Osteoblast (primary cell): Measurements from ENCODE around the gene DHX32. TPM values are rescaled to one million over a fixed set of nuclear protein-coding genes. Genes with fewer than 3 reads are reported as not detected.

Source experiments
- DNase-seq: peaks from one replicate; pipeline ENCODE4 v3.0.0; 2011; ENCODE audit warnings: low spot score, mixed read lengths; ENCODE audit not compliant: insufficient read length; ENCODE audit errors: missing footprints
- H2AFZ ChIP-seq: 2 replicates; pipeline ENCODE4 v1.6.0; 2011; ENCODE audit warnings: mild to moderate bottlenecking, low read length
- H3K27ac ChIP-seq: 2 replicates; pipeline ENCODE4 v1.5.1; 2011; ENCODE audit warnings: mild to moderate bottlenecking, low read depth, low read length, moderate library complexity
- H3K27me3 ChIP-seq: 2 replicates; pipeline ENCODE4 v1.6.0; 2012; ENCODE audit warnings: mild to moderate bottlenecking, control low read depth, inconsistent platforms, low read length, moderate library complexity; ENCODE audit not compliant: insufficient read depth
- H3K36me3 ChIP-seq: 2 replicates; pipeline ENCODE4 v1.5.1; 2011; ENCODE audit warnings: mild to moderate bottlenecking, low read length, control low read depth, moderate library complexity; ENCODE audit not compliant: insufficient read depth
- H3K4me1 ChIP-seq: 2 replicates; pipeline ENCODE4 v1.5.1; 2011; ENCODE audit warnings: mild to moderate bottlenecking, low read length, control low read depth, moderate library complexity; ENCODE audit not compliant: insufficient read depth
- H3K4me2 ChIP-seq: 2 replicates; pipeline ENCODE4 v1.6.0; 2011; ENCODE audit warnings: mild to moderate bottlenecking, low read length; ENCODE audit not compliant: insufficient read depth
- H3K4me3 ChIP-seq: fragments of 200-600 bp; sonication (generic); 3 replicates; pipeline ENCODE4 v1.5.1; 2012; ENCODE audit warnings: mild to moderate bottlenecking, low read length, inconsistent platforms; ENCODE audit not compliant: insufficient read depth
- H3K79me2 ChIP-seq: 2 replicates; pipeline ENCODE4 v1.6.0; 2012; ENCODE audit warnings: mild to moderate bottlenecking, low read length, control low read depth, inconsistent platforms; ENCODE audit not compliant: insufficient read depth
- H3K9me3 ChIP-seq: 2 replicates; pipeline ENCODE4 v1.5.1; 2011; ENCODE audit warnings: low read depth, low read length, control low read depth
- H4K20me1 ChIP-seq: 2 replicates; pipeline ENCODE4 v1.6.0; 2012; ENCODE audit warnings: mild to moderate bottlenecking, low read length, control low read depth; ENCODE audit not compliant: insufficient read depth
- total RNA-seq: library from RNA; depleted of rRNA; stranded (reverse); fragments of >200 nt; gene quantifications from 2 replicates; pipeline ENCODE4 v1.2.3, GENCODE V29; 2012
- TF ChIP-seq, protein P1 (sequence below): IDR thresholded peaks from 2 replicates; pipeline ENCODE4 v1.5.1; 2011; ENCODE audit warnings: mild to moderate bottlenecking, low read depth, low read length, moderate library complexity; ENCODE audit errors: extremely low read depth

DHX32 gene
- total RNA-seq, 1 donor = 52.8 TPM

- Histone ChIP-seq H3K79me2 (peaks cover 68% of the 10 kb centered on the region), H2AFZ (peak within 1 kb of the TSS; percentile 98), H3K27ac (peak within 1 kb of the TSS; percentile 98), H3K4me2 (peak within 1 kb of the TSS; percentile 88), H3K27me3 (no peaks in the 10 kb centered on the region), H3K9me3 (no peaks in the 10 kb centered on the region), H3K4me3 (peak within 1 kb of the TSS; percentile 95), H3K4me1 (peaks cover 27% of the 10 kb centered on the region), H4K20me1 (peaks cover 24% of the 10 kb centered on the region), H3K36me3 (peaks cover 21% of the 10 kb centered on the region)
- peak; percentile 98 for DNase-seq
- TF ChIP-seq, protein P1, sequence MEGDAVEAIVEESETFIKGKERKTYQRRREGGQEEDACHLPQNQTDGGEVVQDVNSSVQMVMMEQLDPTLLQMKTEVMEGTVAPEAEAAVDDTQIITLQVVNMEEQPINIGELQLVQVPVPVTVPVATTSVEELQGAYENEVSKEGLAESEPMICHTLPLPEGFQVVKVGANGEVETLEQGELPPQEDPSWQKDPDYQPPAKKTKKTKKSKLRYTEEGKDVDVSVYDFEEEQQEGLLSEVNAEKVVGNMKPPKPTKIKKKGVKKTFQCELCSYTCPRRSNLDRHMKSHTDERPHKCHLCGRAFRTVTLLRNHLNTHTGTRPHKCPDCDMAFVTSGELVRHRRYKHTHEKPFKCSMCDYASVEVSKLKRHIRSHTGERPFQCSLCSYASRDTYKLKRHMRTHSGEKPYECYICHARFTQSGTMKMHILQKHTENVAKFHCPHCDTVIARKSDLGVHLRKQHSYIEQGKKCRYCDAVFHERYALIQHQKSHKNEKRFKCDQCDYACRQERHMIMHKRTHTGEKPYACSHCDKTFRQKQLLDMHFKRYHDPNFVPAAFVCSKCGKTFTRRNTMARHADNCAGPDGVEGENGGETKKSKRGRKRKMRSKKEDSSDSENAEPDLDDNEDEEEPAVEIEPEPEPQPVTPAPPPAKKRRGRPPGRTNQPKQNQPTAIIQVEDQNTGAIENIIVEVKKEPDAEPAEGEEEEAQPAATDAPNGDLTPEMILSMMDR = no peak
Observed at GRCh38 chr10:125822878-125823662, 58.0 kb downstream of the DHX32 start, which contains the start of the genes BCCIP and UROS. TSS of gene BCCIP (plus strand) at chr10:125823546. CDS start at chr10:125823558, 12 bp downstream. TSS of gene UROS (minus strand) at chr10:125823258. CDS start at chr10:125816499, 6,759 bp downstream.

DNA sequence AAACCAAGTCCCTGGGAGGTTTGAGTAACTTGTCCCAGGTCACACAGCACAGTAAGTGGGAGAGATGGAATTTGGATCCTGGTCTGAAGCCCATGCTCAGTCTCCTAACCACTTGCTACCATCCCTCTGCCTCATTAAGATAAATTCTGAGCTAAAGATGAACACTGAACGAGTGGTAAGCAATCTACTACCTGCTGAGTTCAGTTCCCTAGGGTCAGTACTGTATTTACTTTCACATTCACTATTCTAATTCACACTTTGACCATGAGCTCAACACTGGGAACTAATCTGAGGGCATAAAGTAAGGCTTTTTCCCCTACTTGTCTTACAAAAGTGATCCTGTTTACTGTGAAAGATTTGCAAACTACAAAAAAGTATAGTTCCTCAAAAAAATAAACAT, 60.4 kb downstream of the DHX32 start:
- H3K4me1 ChIP-seq = peaks cover 23% of the 10 kb centered on the region
- peaks cover 6% of the 10 kb centered on the region for H3K36me3 ChIP-seq
- H3K9me3 ChIP-seq = no peaks in the 10 kb centered on the region
- H4K20me1 ChIP-seq = peaks cover 18% of the 10 kb centered on the region
- no peak overlapping the region for H3K4me3 ChIP-seq
- no peak overlapping the region for H3K27ac ChIP-seq
- DNase-seq = peak; percentile 9
- H3K4me2 ChIP-seq = no peak overlapping the region
- H3K27me3 ChIP-seq = no peaks in the 10 kb centered on the region
- H3K79me2 ChIP-seq = peaks cover 58% of the 10 kb centered on the region
- TF ChIP-seq, protein P1 = no peak
- no peak overlapping the region for H2AFZ ChIP-seq

- Histone ChIP-seq H3K27ac (no peak overlapping the region), H3K36me3 (peaks cover 31% of the 10 kb centered on the region), H3K4me1 (peaks cover 7% of the 10 kb centered on the region), H3K4me2 (no peak overlapping the region), H3K79me2 (peaks cover 25% of the 10 kb centered on the region), H3K4me3 (no peak overlapping the region), H2AFZ (no peak overlapping the region), H3K27me3 (no peaks in the 10 kb centered on the region), H3K9me3 (no peaks in the 10 kb centered on the region), H4K20me1 (no peaks in the 10 kb centered on the region)
- no peak for DNase-seq
- TF ChIP-seq, protein P1 = no peak
Observed at GRCh38 chr10:125817337-125817946, 63.6 kb downstream of the DHX32 start.

DNA sequence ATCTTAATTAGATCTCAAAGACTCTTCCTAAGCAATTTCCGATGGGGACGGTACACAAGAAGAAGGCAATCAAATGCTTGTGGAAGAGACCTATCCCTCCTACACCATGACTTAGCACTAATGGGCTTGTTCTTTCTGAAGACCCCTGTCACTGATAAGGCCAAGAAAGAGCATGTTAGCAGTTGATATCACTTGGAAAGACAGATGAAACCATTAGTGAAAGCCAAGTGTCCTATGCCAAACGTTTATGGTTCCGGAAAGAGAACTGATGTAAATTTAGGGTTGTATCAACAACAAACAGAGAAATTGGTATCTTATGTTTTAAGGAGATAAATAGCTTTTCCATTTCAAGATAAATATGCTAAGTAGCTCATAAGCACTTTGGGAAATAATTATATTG, 64.5 kb downstream of the DHX32 start:
- TF ChIP-seq, protein P1 = no peak
- H3K4me1 ChIP-seq = no peaks in the 10 kb centered on the region
- no peak for DNase-seq
- no peak overlapping the region for H3K4me3 ChIP-seq
- H3K79me2 ChIP-seq = peaks cover 18% of the 10 kb centered on the region
- no peak overlapping the region for H2AFZ ChIP-seq
- H3K27ac ChIP-seq = no peak overlapping the region
- H3K4me2 ChIP-seq = no peak overlapping the region
- H3K36me3 ChIP-seq = peaks cover 31% of the 10 kb centered on the region
- no peaks in the 10 kb centered on the region for H4K20me1 ChIP-seq
- no peaks in the 10 kb centered on the region for H3K9me3 ChIP-seq
- no peaks in the 10 kb centered on the region for H3K27me3 ChIP-seq
